Measurements from ENCODE around the gene PXDC1. TPM values are rescaled to one million over a fixed set of nuclear protein-coding genes. Genes with fewer than 3 reads are reported as not detected.
A peak's percentile ranks its signal among the peaks of the same experiment; 100 is the strongest.

The PXDC1 gene
- polyA plus RNA-seq, 1 experiment: 24.0 TPM

GRCh38 chr6:3732345-3733141 is 19.0 kb downstream of the PXDC1 start:
- H3K27me3 ChIP-seq (ENCODE audit: control insufficient read depth, insufficient read depth, low read length): no peaks in the 10 kb centered on the region
- TF ChIP-seq CTCF (IDR thresholded peaks at IDR 0.05; ENCODE audit: insufficient read depth, low read depth, low read length): peak; percentile 91
- DNase-seq (ENCODE audit: low read depth): no peak
- CTCF ChIA-PET: interaction anchor here (0.6 to 7.7 kb wide), 40 partner anchors 9 to 468 kb away, joined by 3 to 74 read pairs (median 4); no protein-coding TSS in a partner anchor
- no peak overlapping the region for H3K4me3 ChIP-seq (ENCODE audit: low read depth, low read length)
- peaks cover 35% of the 10 kb centered on the region for H3K36me3 ChIP-seq (ENCODE audit: control insufficient read depth, insufficient read depth, low read length)
- POLR2A ChIA-PET: interaction anchor here (0.6 kb wide), 1 partner anchor 11 kb away, joined by 3 read pairs; no protein-coding TSS in a partner anchor

GRCh38 chr6:3731700-3732099 is 19.8 kb downstream of the PXDC1 start:
- ChIA-PET POLR2A (interaction anchor here (0.6 kb wide), 1 partner anchor 10 kb away, joined by 3 read pairs; no protein-coding TSS in a partner anchor), CTCF (interaction anchor here (0.6 to 7.7 kb wide), 28 partner anchors 9 to 730 kb away, joined by 3 to 74 read pairs (median 6); no protein-coding TSS in a partner anchor)
- TF ChIP-seq CTCF (IDR thresholded peaks at IDR 0.05; ENCODE audit: insufficient read depth, low read depth, low read length): no peak
- peaks cover 35% of the 10 kb centered on the region for H3K36me3 ChIP-seq (ENCODE audit: control insufficient read depth, insufficient read depth, low read length)
- no peak for DNase-seq (ENCODE audit: low read depth)
- no peaks in the 10 kb centered on the region for H3K27me3 ChIP-seq (ENCODE audit: control insufficient read depth, insufficient read depth, low read length)
- no peak overlapping the region for H3K4me3 ChIP-seq (ENCODE audit: low read depth, low read length)

GRCh38 chr6:3729603-3730344 is 21.7 kb downstream of the PXDC1 start:
- CTCF ChIA-PET: interaction anchor here (0.7 to 7.7 kb wide), 3 partner anchors 319 to 470 kb away, joined by 3 to 74 read pairs (median 45); no protein-coding TSS in a partner anchor
- no peak overlapping the region for H3K4me3 ChIP-seq (ENCODE audit: low read depth, low read length)
- peaks cover 28% of the 10 kb centered on the region for H3K36me3 ChIP-seq (ENCODE audit: control insufficient read depth, insufficient read depth, low read length)
- no peak for TF ChIP-seq CTCF (IDR thresholded peaks at IDR 0.05; ENCODE audit: insufficient read depth, low read depth, low read length)
- H3K27me3 ChIP-seq (ENCODE audit: control insufficient read depth, insufficient read depth, low read length): no peaks in the 10 kb centered on the region
- no peak for DNase-seq (ENCODE audit: low read depth)
- POLR2A ChIA-PET: no interaction called here

- ChIA-PET CTCF (interaction anchor here (1.0 to 7.7 kb wide), 3 partner anchors 317 to 447 kb away, joined by 3 to 74 read pairs (median 45); no protein-coding TSS in a partner anchor), POLR2A (no interaction called here)
- peaks cover 34% of the 10 kb centered on the region for H3K36me3 ChIP-seq (ENCODE audit: control insufficient read depth, insufficient read depth, low read length)
- H3K4me3 ChIP-seq (ENCODE audit: low read depth, low read length): no peak overlapping the region
- DNase-seq (ENCODE audit: low read depth): no peak
- no peak for TF ChIP-seq CTCF (IDR thresholded peaks at IDR 0.05; ENCODE audit: insufficient read depth, low read depth, low read length)
- no peaks in the 10 kb centered on the region for H3K27me3 ChIP-seq (ENCODE audit: control insufficient read depth, insufficient read depth, low read length)
These were observed 23.9 kb downstream of the PXDC1 start for GRCh38 chr6:3727593-3728108.

DNA sequence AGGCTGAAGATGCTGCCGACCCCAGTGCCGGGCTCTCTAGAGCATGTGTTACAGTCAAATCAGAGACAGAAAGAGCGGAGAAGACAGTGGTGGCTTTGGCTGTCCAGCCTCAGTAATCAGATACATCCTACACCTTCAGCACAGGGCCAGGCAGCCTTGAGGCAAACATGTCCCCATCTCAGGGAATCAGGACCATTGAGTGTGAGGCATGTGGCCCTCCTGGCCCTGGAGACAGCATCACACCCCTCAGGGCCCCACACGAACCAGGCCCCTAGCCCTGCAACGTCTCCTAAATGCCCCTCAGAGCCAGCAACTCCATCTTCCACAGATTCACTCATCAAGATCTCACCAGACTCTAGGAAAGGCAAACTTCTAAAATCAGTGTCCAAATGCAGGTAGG is 24.5 kb downstream of the PXDC1 start:
- ChIA-PET POLR2A (no interaction called here), CTCF (interaction anchor here (1.0 to 1.3 kb wide), 2 partner anchors 316 to 447 kb away, joined by 3 to 7 read pairs; no protein-coding TSS in a partner anchor)
- Histone ChIP-seq H3K36me3 (ENCODE audit: control insufficient read depth, insufficient read depth, low read length) (peaks cover 34% of the 10 kb centered on the region), H3K27me3 (ENCODE audit: control insufficient read depth, insufficient read depth, low read length) (no peaks in the 10 kb centered on the region), H3K4me3 (ENCODE audit: low read depth, low read length) (no peak overlapping the region)
- no peak for DNase-seq (ENCODE audit: low read depth)
- TF ChIP-seq CTCF (IDR thresholded peaks at IDR 0.05; ENCODE audit: insufficient read depth, low read depth, low read length): no peak
